Middle frontal gyrus (tissue), 1 donor: ENCODE results near the gene LDHAL6B.

Source experiments
- DNase-seq: peaks from one replicate; pipeline ENCODE4 v3.0.0-alpha.2; 2015; ENCODE audit warnings: low spot score; ENCODE audit errors: extremely low spot score

LDHAL6B gene

GRCh38 chr15:59249816-59250215 lies 43.2 kb downstream of the LDHAL6B start:
- DNase-seq, result no peak

- no peak for DNase-seq
These were observed 43.6 kb downstream of the LDHAL6B start for GRCh38 chr15:59250249-59250648.

GRCh38 chr15:59251001-59251845 lies 44.6 kb downstream of the LDHAL6B start:
- no peak for DNase-seq

- DNase-seq, result no peak
These were observed 45.5 kb downstream of the LDHAL6B start for GRCh38 chr15:59252137-59252536.

- DNase-seq, result no peak
These were observed 49.2 kb downstream of the LDHAL6B start for GRCh38 chr15:59255680-59256336.

GRCh38 chr15:59256482-59256881 lies 49.8 kb downstream of the LDHAL6B start:
- no peak for DNase-seq

- DNase-seq, result no peak
These were observed 50.5 kb downstream of the LDHAL6B start for GRCh38 chr15:59257140-59257539.
